Natural killer cell (primary cell): ENCODE data around the gene PID1. TPM values are rescaled to one million over a fixed set of nuclear protein-coding genes. Genes with fewer than 3 reads are reported as not detected.

Source experiments
- ATAC-seq, 3 donors: fragments of 150-1000 bp in 2 of 3; fragments of 200-7000 bp in 1 of 3; cut with Tn5 transposase; 1 replicate in 1 of 3; 2 replicates in 2 of 3; pipeline ENCODE4 v1.10.0; 2021; ENCODE audit warnings: mild to moderate bottlenecking in 2 of 3, moderate library complexity in 2 of 3
- DNase-seq, 2 donors: peaks; one replicate each; pipeline versions ENCODE4 v3.0.0 to v3.0.0-alpha.2; 2013 to 2021; ENCODE audit warnings: mixed read lengths in 1 of 2
- H3K27ac ChIP-seq: one replicate; pipeline ENCODE4 v1.5.1; 2013; ENCODE audit warnings: mild to moderate bottlenecking, low read length
- H3K27me3 ChIP-seq: one replicate; pipeline ENCODE4 v1.6.1; 2013; ENCODE audit warnings: low read length; ENCODE audit not compliant: control insufficient read depth, insufficient read depth
- H3K36me3 ChIP-seq: one replicate; pipeline ENCODE4 v1.6.1; 2013; ENCODE audit warnings: low read length; ENCODE audit not compliant: control insufficient read depth, insufficient read depth
- H3K4me1 ChIP-seq: one replicate; pipeline ENCODE4 v1.6.1; 2013; ENCODE audit warnings: low read length; ENCODE audit not compliant: control insufficient read depth, insufficient read depth
- H3K4me3 ChIP-seq: one replicate; pipeline ENCODE4 v1.5.1; 2013; ENCODE audit warnings: low read length
- H3K9me3 ChIP-seq: one replicate; pipeline ENCODE4 v1.6.1; 2013; ENCODE audit warnings: low read length; ENCODE audit not compliant: control insufficient read depth, insufficient read depth
- H3K27ac Mint-ChIP-seq, 2 donors: one replicate each; pipeline ENCODE4 v1.8.0; 2022; ENCODE audit warnings: mild to moderate bottlenecking in 2 of 2, mixed read lengths in 2 of 2, moderate library complexity in 1 of 2
- H3K27me3 Mint-ChIP-seq, 2 donors: one replicate each; pipeline ENCODE4 v1.8.0; 2022; ENCODE audit warnings: low read depth in 2 of 2, mixed read lengths in 2 of 2
- H3K36me3 Mint-ChIP-seq: one replicate; pipeline ENCODE4 v1.8.0; 2022; ENCODE audit warnings: mixed read lengths
- H3K4me1 Mint-ChIP-seq, 2 donors: one replicate each; pipeline ENCODE4 v1.8.0; 2022; ENCODE audit warnings: mixed read lengths in 2 of 2
- H3K4me3 Mint-ChIP-seq: one replicate; pipeline ENCODE4 v1.8.0; 2022; ENCODE audit warnings: mild to moderate bottlenecking, moderate library complexity, mixed read lengths
- H3K9me3 Mint-ChIP-seq, 2 donors: one replicate each; pipeline ENCODE4 v1.8.0; 2022; ENCODE audit warnings: mixed read lengths in 2 of 2
- WGBS: methylation state at CpG from one replicate; pipeline ENCODE4 v1.1.7; 2013; ENCODE audit warnings: missing lambda C conversion rate; ENCODE audit not compliant: insufficient coverage; 5-methylcytosine and 5-hydroxymethylcytosine counted together
- intact Hi-C: fragments of 100-400 bp; cut with micrococcal nuclease; formaldehyde crosslinking; loops from one replicate; pipeline ENCODE4 v1.14.2; 2022
- total RNA-seq, 4 donors: library from RNA; stranded (reverse); fragments of 120-200 nt in 1 of 4; gene quantifications; one replicate each; pipeline versions ENCODE4 v1.2.3 to v1.2.4, GENCODE V29; 2013 to 2022
- TF ChIP-seq, protein P1 (sequence below): fragments of 200-600 bp; IDR thresholded peaks from one replicate; pipeline ENCODE4 v1.8.0; 2022; ENCODE audit warnings: antibody characterized with exemption

The PID1 gene
- total RNA-seq, 3 donors from 2014 or later (not counting 1 experiment from before 2014, with no cell fraction given): 0.56 to 3.0 (median 1.0) TPM

DNA sequence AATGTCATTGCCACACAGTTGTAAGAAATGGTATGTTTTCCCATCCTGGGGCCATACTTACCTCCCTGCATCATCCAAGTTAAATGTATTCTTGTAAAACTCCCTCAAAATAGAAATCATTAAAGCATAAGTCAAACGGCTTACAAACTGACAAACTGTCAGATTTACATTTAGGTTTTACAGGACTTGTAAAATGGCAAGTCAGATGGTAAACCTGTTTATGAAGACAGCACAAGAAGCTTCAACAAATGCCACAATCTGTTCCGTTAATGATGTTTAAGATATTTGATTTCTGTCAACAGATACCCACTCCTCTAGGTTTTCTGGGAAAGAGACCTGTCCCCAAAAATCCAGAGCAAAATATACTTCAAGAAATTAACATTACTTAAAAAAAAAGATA is 197.2 kb downstream of the PID1 start:
- whole genome bisulfite sequencing: 92% methylated on average over 2 of the region's 2 CpGs
- H3K36me3 ChIP-seq: no peaks in the 10 kb centered on the region
- Mint-ChIP-seq H3K36me3 (no peaks in the 10 kb centered on the region), H3K4me1 (no peaks in the 10 kb centered on the region), H3K27ac (no peak overlapping the region), H3K27me3 (no peaks in the 10 kb centered on the region), H3K9me3 (peaks cover 11 to 13% of the 10 kb centered on the region in 2 donors), H3K4me3 (no peak overlapping the region)
- no peaks in the 10 kb centered on the region for H3K4me1 ChIP-seq
- no peak for ATAC-seq
- intact Hi-C loops: no loop called here
- TF ChIP-seq, protein P1, sequence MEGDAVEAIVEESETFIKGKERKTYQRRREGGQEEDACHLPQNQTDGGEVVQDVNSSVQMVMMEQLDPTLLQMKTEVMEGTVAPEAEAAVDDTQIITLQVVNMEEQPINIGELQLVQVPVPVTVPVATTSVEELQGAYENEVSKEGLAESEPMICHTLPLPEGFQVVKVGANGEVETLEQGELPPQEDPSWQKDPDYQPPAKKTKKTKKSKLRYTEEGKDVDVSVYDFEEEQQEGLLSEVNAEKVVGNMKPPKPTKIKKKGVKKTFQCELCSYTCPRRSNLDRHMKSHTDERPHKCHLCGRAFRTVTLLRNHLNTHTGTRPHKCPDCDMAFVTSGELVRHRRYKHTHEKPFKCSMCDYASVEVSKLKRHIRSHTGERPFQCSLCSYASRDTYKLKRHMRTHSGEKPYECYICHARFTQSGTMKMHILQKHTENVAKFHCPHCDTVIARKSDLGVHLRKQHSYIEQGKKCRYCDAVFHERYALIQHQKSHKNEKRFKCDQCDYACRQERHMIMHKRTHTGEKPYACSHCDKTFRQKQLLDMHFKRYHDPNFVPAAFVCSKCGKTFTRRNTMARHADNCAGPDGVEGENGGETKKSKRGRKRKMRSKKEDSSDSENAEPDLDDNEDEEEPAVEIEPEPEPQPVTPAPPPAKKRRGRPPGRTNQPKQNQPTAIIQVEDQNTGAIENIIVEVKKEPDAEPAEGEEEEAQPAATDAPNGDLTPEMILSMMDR: no peak
- no peaks in the 10 kb centered on the region for H3K27me3 ChIP-seq
- H3K27ac ChIP-seq: no peak overlapping the region
- H3K9me3 ChIP-seq: no peaks in the 10 kb centered on the region
- H3K4me3 ChIP-seq: no peak overlapping the region
- DNase-seq: no peak

DNA sequence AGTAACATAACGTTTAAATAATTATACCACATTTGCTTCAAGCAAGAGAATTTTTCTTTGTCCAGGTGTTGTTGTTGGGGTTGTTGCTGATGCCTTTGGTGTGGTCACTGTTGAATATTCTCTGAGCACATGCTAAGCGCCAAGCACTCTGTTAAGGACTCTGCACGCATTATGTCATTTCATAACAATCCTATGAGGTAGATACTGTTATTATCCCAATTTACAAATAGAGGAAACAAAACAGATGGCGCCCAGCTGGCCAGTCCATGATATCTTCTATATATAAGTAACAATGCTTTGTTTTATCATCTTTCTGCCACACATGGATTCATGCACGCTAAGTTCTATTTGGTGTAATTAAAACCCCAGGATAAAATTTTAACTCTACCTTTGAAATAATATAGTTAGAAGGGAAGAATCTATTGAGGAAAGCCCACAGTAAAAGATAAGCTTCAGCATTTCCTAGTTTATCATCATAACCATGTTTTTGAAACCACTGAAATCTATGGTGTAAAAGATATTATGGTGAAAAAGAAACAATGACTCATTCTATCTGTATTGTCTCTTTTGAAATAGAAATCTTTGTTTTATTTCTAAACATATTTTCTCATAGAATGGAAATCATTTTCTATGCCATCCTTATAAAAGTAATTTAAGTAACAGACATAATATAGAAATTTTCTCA is 199.7 kb downstream of the PID1 start:
- H3K9me3 Mint-ChIP-seq: peaks cover 6 to 16% of the 10 kb centered on the region in 2 donors
- no peaks in the 10 kb centered on the region for H3K27me3 Mint-ChIP-seq
- Histone ChIP-seq H3K9me3 (peaks cover 6% of the 10 kb centered on the region), H3K4me3 (no peak overlapping the region), H3K36me3 (no peaks in the 10 kb centered on the region), H3K27me3 (no peaks in the 10 kb centered on the region), H3K4me1 (no peaks in the 10 kb centered on the region), H3K27ac (no peak overlapping the region)
- no peaks in the 10 kb centered on the region for H3K4me1 Mint-ChIP-seq
- no CpG with 5 or more reads among the region's 5 CpGs for WGBS
- no peak overlapping the region for H3K4me3 Mint-ChIP-seq
- TF ChIP-seq, protein P1: no peak
- H3K36me3 Mint-ChIP-seq: no peaks in the 10 kb centered on the region
- no peak for ATAC-seq
- DNase-seq: no peak
- H3K27ac Mint-ChIP-seq: no peak overlapping the region
- intact Hi-C loops: no loop called here

DNA sequence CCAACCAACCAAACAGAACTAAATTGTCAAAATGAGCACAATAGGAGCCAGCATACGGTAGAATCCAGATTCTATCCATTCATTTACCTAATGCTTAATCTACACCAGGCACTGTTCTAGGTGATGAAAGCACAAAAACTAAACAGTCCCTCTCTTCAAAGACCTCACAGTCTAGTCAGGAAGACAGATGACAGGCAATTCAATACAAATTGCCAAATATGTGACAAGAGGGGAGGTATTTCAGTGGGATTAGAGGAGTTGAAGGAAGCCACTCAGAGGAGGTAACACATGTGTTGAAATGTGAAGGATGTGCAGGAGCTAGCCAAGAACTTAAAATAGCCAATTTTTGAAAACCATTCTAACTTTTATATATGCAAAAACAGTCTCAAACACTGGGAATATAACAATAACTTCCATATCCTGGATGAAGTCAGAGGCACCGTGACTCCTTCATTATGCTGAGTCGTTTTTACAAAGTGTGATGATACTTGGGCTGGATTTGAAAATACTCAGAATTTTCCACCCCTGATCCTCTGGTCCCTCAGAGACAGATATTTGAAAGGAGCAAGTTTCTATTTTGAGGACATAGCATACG is 204.9 kb downstream of the PID1 start:
- no peaks in the 10 kb centered on the region for H3K4me1 ChIP-seq
- peaks cover 6% of the 10 kb centered on the region for H3K9me3 ChIP-seq
- 97% methylated on average over 2 of the region's 4 CpGs for WGBS
- Mint-ChIP-seq H3K27me3 (no peaks in the 10 kb centered on the region), H3K36me3 (peaks cover 8% of the 10 kb centered on the region), H3K9me3 (peaks cover 9 to 29% of the 10 kb centered on the region in 2 donors), H3K27ac (no peak overlapping the region), H3K4me1 (no peaks in the 10 kb centered on the region), H3K4me3 (no peak overlapping the region)
- TF ChIP-seq, protein P1: no peak
- H3K36me3 ChIP-seq: no peaks in the 10 kb centered on the region
- H3K4me3 ChIP-seq: no peak overlapping the region
- H3K27ac ChIP-seq: no peak overlapping the region
- H3K27me3 ChIP-seq: no peaks in the 10 kb centered on the region
- intact Hi-C loops: no loop called here
- no peak for DNase-seq
- no peak for ATAC-seq
